Calu3 (cell line): ENCODE results near the gene CTDP1. TPM values are rescaled to one million over a fixed set of nuclear protein-coding genes. Genes with fewer than 3 reads are reported as not detected.
"Not testable (repeated sequence)": the region's sequence is repeated elsewhere in the genome, so short reads cannot be mapped to it uniquely, and the experiment has no call there.

Experiments used
- BruUV-seq: library from RNA; stranded (reverse); fragments of 400-500 nt; replicated peaks from 2 replicates; lab custom pipeline; 2021; lab: Mats Ljungman, UMichigan
- CTCF ChIA-PET: fragments of 300-600 bp; sonication (Branson Sonifier 250); formaldehyde crosslinking; loops from one replicate; lab custom pipeline; 2022; ENCODE audit warnings: antibody characterized with exemption; lab: Charles Lee
- DNase-seq: peaks from one replicate; pipeline ENCODE4 v3.0.0; 2022
- H3K27ac Mint-ChIP-seq: one replicate; pipeline ENCODE4 v1.8.0; 2022; ENCODE audit warnings: mixed read lengths; ENCODE audit not compliant: unreplicated experiment
- H3K27me3 Mint-ChIP-seq: one replicate; pipeline ENCODE4 v1.8.0; 2022; ENCODE audit warnings: mixed read lengths; ENCODE audit not compliant: unreplicated experiment
- H3K36me3 Mint-ChIP-seq: one replicate; pipeline ENCODE4 v1.8.0; 2022; ENCODE audit warnings: mild to moderate bottlenecking, moderate library complexity, mixed read lengths; ENCODE audit not compliant: insufficient read depth, unreplicated experiment
- H3K4me1 Mint-ChIP-seq: one replicate; pipeline ENCODE4 v1.8.0; 2022; ENCODE audit warnings: mild to moderate bottlenecking, low read depth, mixed read lengths; ENCODE audit not compliant: unreplicated experiment
- H3K4me3 Mint-ChIP-seq: one replicate; pipeline ENCODE4 v1.8.0; 2022; ENCODE audit warnings: mild to moderate bottlenecking, low read depth, moderate library complexity, mixed read lengths; ENCODE audit not compliant: unreplicated experiment
- H3K9me3 Mint-ChIP-seq: one replicate; pipeline ENCODE4 v1.8.0; 2022; ENCODE audit warnings: low read depth, mixed read lengths; ENCODE audit not compliant: unreplicated experiment
- intact Hi-C: fragments of 100-400 bp; cut with micrococcal nuclease; formaldehyde crosslinking; loops from one replicate; pipeline ENCODE4 v1.10.0; 2022; ENCODE audit not compliant: unreplicated experiment
- total RNA-seq: library from RNA; stranded (reverse); gene quantifications from 2 replicates; pipeline ENCODE4 v1.2.3, GENCODE V29; 2022
- TF ChIP-seq, protein P1 (sequence below): fragments of 200-600 bp; IDR thresholded peaks from one replicate; pipeline ENCODE4 v1.8.0; 2022; ENCODE audit warnings: antibody characterized with exemption; ENCODE audit not compliant: unreplicated experiment

CTDP1 gene
- total RNA-seq, 1 experiment from 2014 or later, result 15.6 TPM

DNA sequence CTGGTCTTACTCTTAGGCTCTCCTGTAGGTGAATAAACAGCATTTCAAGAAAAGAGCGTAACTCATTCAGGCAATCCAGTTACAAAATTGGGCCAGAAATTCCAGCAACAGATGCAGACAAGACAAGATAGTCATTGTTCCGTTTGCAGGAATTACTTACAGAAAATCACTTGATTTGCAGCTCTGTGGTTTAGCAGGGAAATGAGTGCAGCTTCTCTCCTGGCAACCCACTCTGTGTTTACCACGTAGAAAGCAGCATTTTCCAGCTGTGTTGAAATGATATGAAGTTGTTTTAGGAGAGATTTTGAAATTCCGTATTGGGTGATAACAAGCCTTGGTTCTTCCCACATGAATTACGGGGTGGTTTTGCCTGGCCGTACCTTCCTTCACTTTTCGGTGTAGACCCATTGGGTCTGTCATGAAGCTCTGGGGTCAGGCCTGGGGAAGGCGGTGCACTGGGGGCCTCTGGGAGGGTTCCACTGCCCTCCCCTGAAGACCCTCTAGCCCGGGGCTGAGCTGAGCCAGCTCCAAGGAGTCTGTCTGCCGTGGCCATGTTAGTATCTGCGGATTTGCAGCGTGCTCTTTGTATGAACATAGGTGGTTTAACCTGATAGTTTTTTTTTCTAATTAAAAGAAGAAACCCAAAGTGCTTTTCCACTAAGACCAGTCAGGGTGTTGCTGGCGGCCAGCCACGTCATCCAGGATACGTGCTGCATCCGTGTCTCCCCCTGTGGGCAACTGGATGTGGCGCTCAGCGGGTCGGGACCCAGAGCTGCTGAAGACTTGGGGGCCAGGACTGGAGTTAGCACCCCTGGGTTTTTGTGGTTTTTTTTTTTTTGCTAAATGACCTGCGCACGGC lies 59.2 kb downstream of the CTDP1 start:
- CTCF ChIA-PET, result no interaction called here
- Mint-ChIP-seq H3K9me3 (peaks cover 13% of the 10 kb centered on the region), H3K27ac (no peak overlapping the region), H3K4me3 (no peak overlapping the region), H3K4me1 (no peaks in the 10 kb centered on the region), H3K36me3 (peaks cover 42% of the 10 kb centered on the region), H3K27me3 (no peaks in the 10 kb centered on the region)
- TF ChIP-seq, protein P1, sequence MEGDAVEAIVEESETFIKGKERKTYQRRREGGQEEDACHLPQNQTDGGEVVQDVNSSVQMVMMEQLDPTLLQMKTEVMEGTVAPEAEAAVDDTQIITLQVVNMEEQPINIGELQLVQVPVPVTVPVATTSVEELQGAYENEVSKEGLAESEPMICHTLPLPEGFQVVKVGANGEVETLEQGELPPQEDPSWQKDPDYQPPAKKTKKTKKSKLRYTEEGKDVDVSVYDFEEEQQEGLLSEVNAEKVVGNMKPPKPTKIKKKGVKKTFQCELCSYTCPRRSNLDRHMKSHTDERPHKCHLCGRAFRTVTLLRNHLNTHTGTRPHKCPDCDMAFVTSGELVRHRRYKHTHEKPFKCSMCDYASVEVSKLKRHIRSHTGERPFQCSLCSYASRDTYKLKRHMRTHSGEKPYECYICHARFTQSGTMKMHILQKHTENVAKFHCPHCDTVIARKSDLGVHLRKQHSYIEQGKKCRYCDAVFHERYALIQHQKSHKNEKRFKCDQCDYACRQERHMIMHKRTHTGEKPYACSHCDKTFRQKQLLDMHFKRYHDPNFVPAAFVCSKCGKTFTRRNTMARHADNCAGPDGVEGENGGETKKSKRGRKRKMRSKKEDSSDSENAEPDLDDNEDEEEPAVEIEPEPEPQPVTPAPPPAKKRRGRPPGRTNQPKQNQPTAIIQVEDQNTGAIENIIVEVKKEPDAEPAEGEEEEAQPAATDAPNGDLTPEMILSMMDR, result no peak
- no TSS peak for BruUV-seq
- intact Hi-C loops, result no loop called here
- DNase-seq, result no peak

DNA sequence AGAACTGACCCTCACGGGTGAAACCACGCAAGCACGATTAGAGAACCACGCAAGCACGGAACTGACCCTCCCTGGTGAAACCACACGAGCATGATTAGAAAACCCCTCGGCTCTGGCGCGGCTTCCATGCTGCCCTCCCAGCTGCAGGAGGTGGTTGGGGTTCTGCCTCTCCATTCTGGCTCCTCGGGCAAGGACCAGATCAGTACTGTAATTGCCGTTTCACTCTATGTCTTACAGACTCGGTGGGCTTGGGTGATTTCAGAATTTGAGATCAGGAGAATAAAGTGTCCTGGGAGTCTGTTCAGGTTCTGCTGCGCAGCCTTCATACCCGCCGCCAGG lies 59.8 kb downstream of the CTDP1 start:
- no peak for DNase-seq
- no peaks in the 10 kb centered on the region for H3K4me1 Mint-ChIP-seq
- intact Hi-C loops, result no loop called here
- H3K4me3 Mint-ChIP-seq, result no peak overlapping the region
- BruUV-seq, result no TSS peak
- CTCF ChIA-PET, result no interaction called here
- peaks cover 17% of the 10 kb centered on the region for H3K9me3 Mint-ChIP-seq
- no peak overlapping the region for H3K27ac Mint-ChIP-seq
- no peaks in the 10 kb centered on the region for H3K27me3 Mint-ChIP-seq
- TF ChIP-seq, protein P1, result no peak
- H3K36me3 Mint-ChIP-seq, result peaks cover 45% of the 10 kb centered on the region

DNA sequence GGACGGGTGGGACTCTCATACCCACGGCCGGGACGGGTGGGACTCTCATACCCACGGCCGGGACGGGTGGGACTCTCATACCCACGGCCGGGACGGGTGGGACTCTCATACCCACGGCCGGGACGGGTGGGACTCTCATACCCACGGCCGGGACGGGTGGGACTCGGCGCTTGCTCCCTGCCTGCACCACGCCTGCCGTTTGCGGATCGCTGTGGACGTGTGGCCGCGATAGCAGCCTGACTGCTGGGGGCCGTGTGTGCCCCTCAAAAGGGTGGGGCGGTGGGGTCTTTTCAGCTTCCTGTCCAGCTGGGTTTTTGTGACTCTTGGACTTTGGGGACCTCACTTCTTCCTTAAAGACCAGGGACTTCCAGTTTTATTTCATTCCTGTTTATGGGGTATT lies 60.4 kb downstream of the CTDP1 start:
- peaks cover 47% of the 10 kb centered on the region for H3K36me3 Mint-ChIP-seq
- intact Hi-C loops, BruUV-seq, H3K27me3 Mint-ChIP-seq, H3K27ac Mint-ChIP-seq, DNase-seq, H3K4me1 Mint-ChIP-seq, H3K4me3 Mint-ChIP-seq, CTCF ChIA-PET: not testable (repeated sequence)
- peaks cover 19% of the 10 kb centered on the region for H3K9me3 Mint-ChIP-seq

DNA sequence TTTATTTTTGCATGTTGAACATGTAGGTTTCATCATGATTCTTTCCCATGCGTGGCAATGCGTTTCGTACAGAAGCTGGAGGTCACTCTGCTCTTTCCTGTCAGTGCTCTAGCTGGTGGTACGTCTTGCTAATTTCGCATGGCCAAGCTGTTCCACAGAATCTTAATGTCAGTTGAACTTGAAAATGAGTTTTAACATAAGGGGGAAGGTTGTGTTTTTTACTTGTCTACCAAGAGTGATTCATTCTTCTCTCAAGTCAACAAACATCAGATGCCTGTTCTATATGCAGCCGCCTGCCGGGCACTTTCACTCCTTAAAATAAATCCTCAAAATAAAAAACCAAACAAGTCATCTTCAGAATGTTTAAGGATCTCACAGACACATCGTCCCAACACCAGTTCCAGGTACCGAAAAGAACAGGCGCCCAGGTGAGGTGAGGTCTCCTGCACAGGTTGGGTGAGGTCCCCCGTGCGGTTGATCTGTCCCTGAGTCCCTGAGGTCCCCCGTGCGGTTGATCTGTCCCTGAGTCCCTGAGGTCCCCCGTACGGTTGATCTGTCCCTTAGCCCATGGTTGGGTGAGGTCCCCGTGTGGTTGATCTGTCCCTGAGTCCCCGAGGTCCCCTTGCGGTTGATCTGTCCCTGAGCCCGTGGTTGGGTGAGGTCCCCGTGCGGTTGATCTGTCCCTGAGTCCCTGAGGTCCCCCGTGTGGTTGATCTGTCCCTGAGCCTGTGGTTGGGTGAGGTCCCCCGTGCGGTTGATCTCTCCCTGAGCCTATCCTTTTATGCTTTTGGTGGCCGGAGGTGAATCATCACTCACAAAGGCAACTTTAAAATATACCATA lies 61.1 kb downstream of the CTDP1 start:
- peaks cover 19% of the 10 kb centered on the region for H3K9me3 Mint-ChIP-seq
- H3K27me3 Mint-ChIP-seq, result no peaks in the 10 kb centered on the region
- CTCF ChIA-PET, result no interaction called here
- no TSS peak for BruUV-seq
- no peaks in the 10 kb centered on the region for H3K4me1 Mint-ChIP-seq
- intact Hi-C loops, result no loop called here
- no peak for DNase-seq
- no peak overlapping the region for H3K4me3 Mint-ChIP-seq
- TF ChIP-seq, protein P1, result no peak
- H3K27ac Mint-ChIP-seq, result no peak overlapping the region
- peaks cover 40% of the 10 kb centered on the region for H3K36me3 Mint-ChIP-seq
